Retina (tissue), 1 donor: Measurements from ENCODE around the gene KCNAB1.
"Not testable (repeated sequence)": the region's sequence is repeated elsewhere in the genome, so short reads cannot be mapped to it uniquely, and the experiment has no call there.

Source experiments
- DNase-seq: peaks from one replicate; pipeline ENCODE4 v3.0.0-alpha.2; 2016

The KCNAB1 gene

GRCh38 chr3:156222381-156222780 lies 102.0 kb downstream of the KCNAB1 start:
- not testable (repeated sequence) for DNase-seq

GRCh38 chr3:156224046-156224445 lies 103.7 kb downstream of the KCNAB1 start:
- not testable (repeated sequence) for DNase-seq

DNA sequence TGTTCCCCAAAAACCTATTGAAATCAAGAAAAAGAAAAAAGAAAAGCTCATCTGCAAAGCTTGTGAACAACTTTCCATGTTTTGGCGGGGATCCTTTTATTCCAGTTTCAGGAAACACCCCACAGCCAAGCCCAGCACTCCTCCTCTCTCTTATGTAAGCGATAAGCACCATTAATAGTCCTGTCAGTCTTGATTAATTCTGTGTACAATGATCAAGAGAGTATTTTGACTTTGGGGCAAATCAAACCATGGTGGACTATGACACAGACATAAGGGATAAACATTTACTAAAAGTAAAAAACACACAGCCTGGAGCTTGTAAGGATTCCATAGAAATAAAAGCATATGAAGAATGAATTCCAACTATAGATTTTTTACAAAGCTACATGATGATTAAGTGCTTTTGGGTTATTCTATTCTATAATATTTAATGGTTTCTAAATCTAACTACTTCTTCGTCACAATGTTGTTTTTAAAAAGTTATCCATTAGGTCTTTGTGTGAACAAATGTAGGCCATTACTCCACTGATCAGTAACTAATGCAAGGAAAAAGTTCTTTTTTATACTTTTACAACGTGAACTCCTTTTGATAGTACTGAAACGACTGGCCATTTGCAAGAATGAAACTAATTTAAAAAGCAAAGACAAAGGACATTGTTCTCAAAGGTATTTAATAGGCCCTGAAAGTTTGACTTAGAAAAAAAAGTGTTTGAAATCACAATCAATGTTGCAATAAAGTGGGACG lies 106.5 kb downstream of the KCNAB1 start:
- DNase-seq = no peak

DNA sequence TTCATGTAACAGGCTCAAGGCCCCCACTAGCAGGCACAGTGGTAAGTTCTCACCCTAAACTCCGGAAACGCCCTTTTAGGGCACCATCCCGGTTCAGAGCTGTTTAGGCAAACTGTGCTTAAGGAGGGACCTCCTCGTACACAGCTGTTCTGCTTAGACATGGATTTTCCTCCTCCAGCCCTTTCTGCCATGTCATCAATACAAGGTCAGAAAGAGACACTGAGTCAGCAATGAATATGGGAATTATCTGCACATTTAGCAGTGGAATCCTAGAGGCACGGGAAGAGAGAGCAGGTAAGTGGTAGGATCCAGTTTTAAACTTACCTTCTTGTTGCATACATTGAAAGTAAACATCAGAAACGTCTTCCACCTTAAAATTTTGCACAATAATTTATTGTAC lies 107.3 kb downstream of the KCNAB1 start:
- no peak for DNase-seq

DNA sequence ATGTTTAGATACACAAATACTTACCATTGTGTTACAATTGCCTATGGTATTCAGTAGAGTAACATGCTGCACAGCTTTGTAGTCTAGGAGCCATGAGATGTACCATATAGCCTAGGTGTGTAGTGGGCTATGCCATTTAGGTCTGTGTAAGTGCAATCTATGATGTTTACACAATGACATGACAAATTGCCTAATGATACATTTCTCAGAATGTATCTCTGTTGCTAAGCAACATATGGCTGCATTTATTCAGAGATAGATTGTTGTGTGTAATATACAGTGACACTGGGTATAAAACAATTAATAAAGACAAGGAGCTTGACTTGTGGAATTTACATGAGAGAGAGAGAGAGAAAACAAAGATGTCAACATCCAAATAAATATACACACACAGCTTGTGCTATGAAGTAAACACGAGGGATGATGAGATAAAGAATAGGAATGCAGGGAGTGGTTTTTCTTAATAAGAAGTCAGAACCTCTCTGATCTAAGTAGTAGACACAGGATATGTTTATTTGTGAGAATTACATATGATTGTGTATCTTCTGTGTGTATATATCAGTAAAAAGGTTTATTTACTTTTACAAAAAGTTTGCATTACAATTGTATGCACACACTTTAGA lies 110.0 kb downstream of the KCNAB1 start:
- no peak for DNase-seq

DNA sequence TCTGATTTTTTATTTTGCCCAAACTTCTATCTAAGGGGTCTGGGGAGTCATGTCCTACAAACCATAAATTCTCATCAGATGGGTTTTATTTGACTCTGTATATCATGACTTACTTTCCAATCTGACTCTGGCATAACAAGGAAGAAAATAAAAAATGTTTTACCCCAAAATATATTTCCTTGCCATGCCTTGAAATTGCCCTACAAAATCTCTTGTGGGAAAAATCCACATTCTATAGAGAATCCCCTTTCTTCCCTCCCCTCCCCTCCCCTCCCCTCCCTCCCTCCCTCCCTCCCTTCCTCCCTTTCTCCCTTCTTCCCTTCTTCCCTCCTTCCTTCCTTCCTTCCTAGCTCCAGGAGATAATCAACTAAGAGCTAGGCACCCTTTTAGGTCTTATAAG lies 110.8 kb downstream of the KCNAB1 start:
- not testable (repeated sequence) for DNase-seq

DNA sequence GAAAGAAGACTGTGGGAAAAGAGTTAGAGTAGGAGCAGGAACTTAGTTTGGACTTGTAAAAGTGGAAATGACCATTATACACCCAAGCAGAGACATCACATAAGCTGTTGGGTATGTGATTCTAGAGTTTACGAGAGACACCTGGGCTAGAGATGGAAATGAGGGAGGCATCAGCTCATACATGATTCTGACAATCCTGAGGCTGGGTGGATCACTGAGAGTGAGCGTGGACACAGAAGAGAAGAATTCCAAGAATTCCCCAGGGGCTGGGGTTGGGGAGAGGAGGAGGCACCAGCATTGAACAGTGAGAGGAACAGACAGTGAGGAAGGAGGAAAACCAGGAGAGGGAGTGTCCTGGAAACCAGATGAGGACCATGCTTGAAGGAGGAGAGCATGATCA lies 113.5 kb downstream of the KCNAB1 start:
- DNase-seq = no peak

DNA sequence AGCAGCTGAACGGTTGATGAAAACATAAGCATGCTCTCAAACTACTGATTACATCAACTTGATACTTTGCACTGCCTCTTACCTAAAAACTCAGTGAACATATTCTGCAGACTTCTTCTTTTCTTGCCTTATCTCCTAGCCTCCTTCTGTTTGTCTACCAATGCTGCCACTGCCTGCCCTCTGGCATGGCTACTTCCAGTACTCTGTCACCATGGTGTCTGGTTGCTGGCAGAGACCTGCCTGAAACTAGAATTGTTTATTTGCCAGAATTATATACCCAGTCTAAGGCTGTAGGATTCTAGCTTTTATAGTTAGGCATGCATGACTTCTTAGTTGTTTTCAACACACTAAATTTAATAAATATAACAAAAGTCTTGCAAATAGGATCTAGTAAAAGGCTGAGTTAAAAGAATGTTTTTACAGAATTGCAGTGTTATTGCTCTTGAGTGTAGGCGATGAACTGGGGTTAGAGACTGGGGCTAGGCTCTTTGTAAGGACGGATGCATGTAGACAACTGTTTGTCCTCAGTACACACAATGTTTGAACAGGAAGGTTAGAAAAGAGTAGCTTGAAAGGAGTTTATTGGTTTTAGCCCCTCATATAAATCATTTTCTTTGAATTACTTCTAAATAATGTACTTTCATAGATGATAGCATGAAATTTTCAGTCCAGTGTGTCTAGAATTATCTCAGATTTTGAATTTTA lies 116.3 kb downstream of the KCNAB1 start:
- DNase-seq = no peak

DNA sequence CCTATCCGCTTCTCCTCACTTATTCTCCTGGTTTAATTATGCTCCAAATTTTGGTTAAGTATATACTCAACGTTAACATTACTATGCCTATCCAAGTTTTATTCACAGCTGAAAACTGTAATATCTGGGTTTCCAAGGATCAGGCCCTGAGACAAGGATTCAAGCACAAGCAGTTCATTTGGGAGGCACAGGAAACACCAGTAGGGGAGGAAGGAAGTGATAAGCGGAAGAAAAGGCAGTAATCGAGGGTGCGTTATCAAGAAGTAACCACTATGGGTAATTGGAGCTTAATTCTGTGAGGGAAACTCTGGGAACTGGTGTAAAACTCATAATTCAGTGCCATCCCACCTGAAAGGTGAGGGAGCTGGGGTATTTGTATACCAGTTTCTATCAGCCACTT lies 120.3 kb downstream of the KCNAB1 start:
- no peak for DNase-seq

DNA sequence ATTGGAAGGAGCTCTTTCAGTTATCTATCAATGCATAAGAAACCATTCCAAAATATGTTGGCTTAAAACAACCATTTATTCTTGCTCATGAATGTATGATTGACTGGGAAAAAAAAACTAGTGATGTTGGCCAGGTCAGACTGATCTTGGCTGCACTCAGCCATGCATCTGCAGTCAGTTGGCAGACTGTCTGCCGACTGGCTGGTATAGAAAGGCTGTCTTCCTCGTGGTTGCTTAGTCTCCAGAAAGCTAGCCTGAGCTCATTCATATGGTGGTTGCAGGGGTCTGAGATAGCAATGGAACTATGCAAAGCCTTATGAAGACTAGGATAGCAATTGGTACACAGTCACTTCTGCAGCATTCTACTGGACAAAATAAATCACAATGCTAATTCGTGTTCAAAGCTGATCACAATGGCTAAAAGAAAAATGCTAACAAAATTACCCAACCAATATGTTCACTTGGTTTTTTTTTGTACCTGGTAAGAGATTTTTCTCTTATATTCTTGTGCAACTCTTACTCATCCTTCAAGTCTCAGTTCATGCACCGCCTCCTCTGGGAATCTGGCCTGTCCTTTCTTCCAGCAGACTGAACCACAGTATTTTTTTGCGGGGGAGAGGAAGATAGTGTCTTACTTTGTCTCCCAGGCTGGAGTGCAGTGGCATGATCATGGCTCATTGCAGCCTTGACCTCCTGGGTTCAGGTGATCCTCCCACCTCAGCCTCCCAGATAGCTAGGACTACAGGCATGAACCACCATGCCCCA lies 126.8 kb downstream of the KCNAB1 start:
- no peak for DNase-seq

DNA sequence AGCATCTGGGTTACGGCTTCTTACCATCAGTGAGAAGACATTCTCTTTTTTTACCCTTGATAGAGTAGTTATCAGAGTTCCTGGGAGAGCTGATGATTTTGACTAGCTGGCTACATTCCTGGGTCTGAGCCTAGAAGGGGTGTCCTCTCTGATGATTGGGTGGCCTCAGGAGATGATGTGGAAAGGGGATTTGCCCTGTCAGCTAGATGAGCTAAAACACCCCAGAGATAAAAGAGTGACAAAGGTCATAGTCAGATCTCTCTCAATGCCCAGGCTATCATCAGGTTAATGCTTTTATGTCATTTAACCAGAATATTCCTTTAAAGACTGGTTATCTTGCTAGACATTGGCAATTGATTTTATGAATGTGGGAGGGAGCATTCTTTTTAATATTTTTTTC lies 130.2 kb downstream of the KCNAB1 start:
- no peak for DNase-seq

DNA sequence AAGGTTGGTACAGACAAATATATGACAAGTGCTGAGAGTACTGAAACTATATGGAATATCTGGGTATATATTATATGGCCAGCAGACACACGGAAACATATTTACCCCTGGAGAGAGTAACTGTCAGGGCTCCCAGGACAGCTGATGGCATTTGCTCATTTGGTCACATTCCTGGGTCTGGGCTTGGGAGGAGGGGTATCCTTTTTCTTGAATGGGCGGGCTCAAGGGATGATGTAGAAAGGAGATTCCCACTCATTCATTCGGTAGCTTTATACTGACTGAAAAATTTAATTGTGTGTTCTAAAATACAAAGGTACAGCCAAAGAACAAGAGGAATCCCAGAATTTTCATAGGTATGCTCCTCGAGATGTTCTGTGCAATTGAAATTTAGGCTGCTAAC lies 131.0 kb downstream of the KCNAB1 start:
- DNase-seq = no peak

- DNase-seq = peak; percentile 15
Measured at GRCh38 chr3:156252656-156253055, 132.3 kb downstream of the KCNAB1 start.

DNA sequence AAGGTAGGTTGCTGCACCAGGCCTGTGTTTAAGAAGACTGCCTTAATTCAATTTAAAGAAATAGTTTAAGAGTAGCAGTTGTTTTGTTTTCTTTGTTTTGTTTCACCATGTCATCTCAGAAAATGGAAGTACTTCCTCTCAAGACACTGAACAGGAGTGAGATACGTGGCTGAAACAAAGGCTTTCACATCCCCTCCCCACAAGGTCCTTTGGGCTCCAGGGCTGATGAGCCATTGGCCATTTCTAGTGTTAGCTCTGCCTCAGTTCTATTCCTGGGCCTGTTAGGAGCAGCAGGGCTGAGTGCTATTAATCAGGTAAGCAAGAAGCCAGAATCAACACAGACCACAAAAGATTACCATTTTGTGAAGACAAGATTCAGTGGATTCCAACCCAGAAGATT lies 132.8 kb downstream of the KCNAB1 start:
- no peak for DNase-seq

DNA sequence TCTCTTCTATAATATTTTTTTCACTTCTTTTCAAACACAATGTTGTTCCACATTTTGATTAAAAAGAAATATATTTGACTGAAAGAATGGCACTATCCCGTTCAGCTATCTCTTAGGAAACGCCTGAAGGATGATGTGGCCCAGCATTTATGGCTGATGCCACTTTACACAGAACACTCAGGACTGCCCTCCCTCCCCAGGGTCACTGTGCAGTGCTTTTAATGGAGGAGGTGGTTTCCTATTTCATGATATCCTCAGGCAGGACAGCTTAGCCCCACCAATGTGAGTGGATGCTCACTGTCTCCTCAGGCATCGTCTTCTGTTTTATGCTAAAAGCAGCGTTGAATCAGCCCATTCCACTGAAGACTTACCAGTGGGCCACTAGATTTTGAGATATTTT lies 135.9 kb downstream of the KCNAB1 start:
- DNase-seq = no peak

DNA sequence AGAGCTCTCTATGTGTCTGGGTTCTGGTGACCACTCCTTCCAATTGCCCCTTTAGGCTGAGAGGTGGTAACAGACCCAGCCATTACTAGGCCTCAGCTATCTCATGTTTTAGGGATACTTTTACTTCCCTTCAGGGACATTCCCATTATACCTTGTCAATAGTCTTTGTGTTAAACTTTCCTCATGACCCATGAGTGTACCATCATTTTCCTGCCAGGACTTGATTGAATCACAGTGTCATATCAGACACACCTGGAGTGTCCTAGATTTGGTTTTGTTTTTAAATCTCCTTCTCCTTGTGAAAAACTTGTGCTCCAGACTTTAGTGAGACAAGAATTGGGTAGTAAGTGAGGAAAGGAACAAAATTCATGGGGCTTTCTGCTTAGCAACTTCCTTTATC lies 136.6 kb downstream of the KCNAB1 start:
- no peak for DNase-seq

- no peak for DNase-seq
Measured at GRCh38 chr3:156258301-156258700, 137.9 kb downstream of the KCNAB1 start.

- DNase-seq = no peak
Measured at GRCh38 chr3:156259896-156260295, 139.5 kb downstream of the KCNAB1 start.

GRCh38 chr3:156260331-156260730 lies 140.0 kb downstream of the KCNAB1 start:
- no peak for DNase-seq

DNA sequence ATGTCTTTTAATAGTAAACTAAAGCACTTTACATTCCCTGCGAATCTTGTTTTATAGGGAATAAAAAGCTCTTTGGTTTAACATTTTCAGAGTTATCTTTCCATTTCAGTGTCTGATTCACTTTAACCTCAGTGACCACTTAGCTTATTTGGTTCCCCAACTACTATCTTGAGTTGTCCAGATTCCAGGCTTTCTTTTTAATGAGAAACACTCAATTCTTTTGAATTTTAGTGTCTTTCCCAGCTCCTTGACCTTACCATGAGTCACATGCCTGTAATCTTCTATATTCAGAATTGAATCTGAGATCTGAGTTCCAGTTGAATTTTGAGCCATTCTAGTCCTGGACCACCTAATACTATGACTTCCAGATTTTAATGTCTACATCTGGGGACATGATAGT lies 144.4 kb downstream of the KCNAB1 start:
- no peak for DNase-seq

DNA sequence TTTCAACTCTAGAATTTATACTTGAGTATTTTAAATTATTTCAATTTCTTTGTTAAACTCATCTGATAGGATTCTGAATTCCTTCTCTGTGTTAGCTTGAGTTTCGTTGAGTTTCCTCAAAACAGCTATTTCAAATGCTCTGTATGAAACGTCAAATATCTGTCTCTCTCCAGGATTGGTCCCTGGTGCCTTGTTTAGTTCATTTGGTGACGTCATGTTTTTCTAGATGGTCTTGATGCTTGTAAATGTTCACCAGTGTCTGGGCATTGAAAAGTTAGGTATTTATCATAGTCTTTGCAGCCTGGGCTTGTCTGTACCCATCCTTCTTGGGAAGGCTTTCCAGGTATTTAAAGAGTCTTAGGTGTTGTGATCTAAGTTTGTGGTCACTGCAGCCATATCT lies 151.1 kb downstream of the KCNAB1 start:
- DNase-seq = no peak

GRCh38 chr3:156271995-156272719 lies 151.8 kb downstream of the KCNAB1 start:
- no peak for DNase-seq
